H9 (cell line): Measurements from ENCODE around the gene FARP1. TPM values are rescaled to one million over a fixed set of nuclear protein-coding genes. Genes with fewer than 3 reads are reported as not detected.

ENCODE experiments used
- DNase-seq: peaks from one replicate; pipeline ENCODE4 v3.0.0-alpha.2; 2017
- H2AFZ ChIP-seq: one replicate; pipeline ENCODE4 v1.6.1; 2013; ENCODE audit warnings: mild to moderate bottlenecking, low read length, control low read depth, moderate library complexity
- H2AK5ac ChIP-seq: 2 replicates; pipeline ENCODE4 v1.6.1; 2013; ENCODE audit warnings: low read length, control low read depth, mixed read lengths; ENCODE audit not compliant: insufficient read length
- H2BK120ac ChIP-seq: one replicate; pipeline ENCODE4 v1.6.1; 2013; ENCODE audit warnings: low read depth, mild to moderate bottlenecking, low read length, control low read depth, inconsistent platforms; ENCODE audit not compliant: poor library complexity, severe bottlenecking
- H2BK12ac ChIP-seq: 2 replicates; pipeline ENCODE4 v1.6.1; 2013; ENCODE audit warnings: low read length, control low read depth, mixed read lengths, low read depth; ENCODE audit not compliant: insufficient read length
- H2BK15ac ChIP-seq: 2 replicates; pipeline ENCODE4 v1.6.1; 2013; ENCODE audit warnings: low read depth, low read length, control low read depth
- H2BK20ac ChIP-seq: one replicate; pipeline ENCODE4 v1.6.1; 2013; ENCODE audit warnings: low read depth, mild to moderate bottlenecking, low read length, control low read depth, inconsistent platforms; ENCODE audit not compliant: poor library complexity, severe bottlenecking
- H2BK5ac ChIP-seq: 2 replicates; pipeline ENCODE4 v1.6.1; 2013; ENCODE audit warnings: low read length, control low read depth, mixed read lengths; ENCODE audit not compliant: insufficient read length
- H3K14ac ChIP-seq: 2 replicates; pipeline ENCODE4 v1.6.1; 2013; ENCODE audit warnings: low read length, control low read depth; ENCODE audit not compliant: insufficient read depth
- H3K18ac ChIP-seq: 2 replicates; pipeline ENCODE4 v1.6.1; 2013; ENCODE audit warnings: low read depth, mild to moderate bottlenecking, mixed read lengths, low read length, control low read depth; ENCODE audit not compliant: insufficient read length
- H3K23ac ChIP-seq: 2 replicates; pipeline ENCODE4 v1.6.1; 2013; ENCODE audit warnings: low read length, control low read depth, mixed read lengths, low read depth; ENCODE audit not compliant: insufficient read length
- H3K23me2 ChIP-seq: 2 replicates; pipeline ENCODE4 v1.6.1; 2013; ENCODE audit warnings: low read depth, mild to moderate bottlenecking, mixed read lengths, low read length, control low read depth; ENCODE audit not compliant: insufficient read length, poor library complexity, severe bottlenecking
- H3K27ac ChIP-seq: 2 replicates; pipeline ENCODE4 v1.5.1; 2013; ENCODE audit warnings: low read length, control low read depth, mixed read lengths, low read depth; ENCODE audit not compliant: insufficient read length
- H3K27me3 ChIP-seq: 2 replicates; pipeline ENCODE4 v1.6.1; 2013; ENCODE audit warnings: low read length, control low read depth, inconsistent platforms; ENCODE audit not compliant: insufficient read depth
- H3K4ac ChIP-seq: 2 replicates; pipeline ENCODE4 v1.6.1; 2013; ENCODE audit warnings: low read depth, mild to moderate bottlenecking, control low read depth, inconsistent platforms, low read length, moderate library complexity
- H3K4me1 ChIP-seq: 2 replicates; pipeline ENCODE4 v1.6.1; 2013; ENCODE audit warnings: low read length, control low read depth, inconsistent platforms; ENCODE audit not compliant: insufficient read depth
- H3K4me2 ChIP-seq: 2 replicates; pipeline ENCODE4 v1.6.1; 2013; ENCODE audit warnings: low read length, control low read depth, mixed read lengths; ENCODE audit not compliant: insufficient read length, insufficient read depth
- H3K56ac ChIP-seq: 2 replicates; pipeline ENCODE4 v1.6.1; 2013; ENCODE audit warnings: low read depth, mild to moderate bottlenecking, mixed read lengths, low read length, control low read depth; ENCODE audit not compliant: insufficient read length
- H3K79me1 ChIP-seq: 2 replicates; pipeline ENCODE4 v1.6.1; 2013; ENCODE audit warnings: low read depth, mild to moderate bottlenecking, moderate library complexity, low read length, control low read depth, inconsistent platforms; ENCODE audit not compliant: insufficient read depth, poor library complexity, severe bottlenecking
- H3K79me2 ChIP-seq: 2 replicates; pipeline ENCODE4 v1.6.1; 2013; ENCODE audit warnings: low read length, control low read depth, inconsistent platforms; ENCODE audit not compliant: insufficient read depth
- H3K9ac ChIP-seq: 2 replicates; pipeline ENCODE4 v1.6.1; 2013; ENCODE audit warnings: low read length, control low read depth, mixed read lengths; ENCODE audit not compliant: insufficient read length; ENCODE audit errors: extremely low read depth
- H3K9me3 ChIP-seq: one replicate; pipeline ENCODE4 v1.6.1; 2013; ENCODE audit warnings: low read depth, low read length, inconsistent platforms; ENCODE audit not compliant: control insufficient read depth
- H3T11ph ChIP-seq: one replicate; pipeline ENCODE4 v1.6.1; 2013; ENCODE audit warnings: mild to moderate bottlenecking, low read length, control low read depth, inconsistent platforms
- H4K20me1 ChIP-seq: one replicate; pipeline ENCODE4 v1.6.1; 2013; ENCODE audit not compliant: control insufficient read depth, insufficient read length, insufficient read depth
- H4K5ac ChIP-seq: 2 replicates; pipeline ENCODE4 v1.6.1; 2013; ENCODE audit warnings: low read depth, mild to moderate bottlenecking, mixed read lengths, low read length, control low read depth; ENCODE audit not compliant: insufficient read length
- H4K8ac ChIP-seq: replicated peaks from 2 replicates; pipeline ENCODE4 v1.6.1; 2013; ENCODE audit warnings: low read length, control low read depth, mixed read lengths, low read depth; ENCODE audit not compliant: insufficient read length
- H4K91ac ChIP-seq: 2 replicates; pipeline ENCODE4 v1.6.1; 2013; ENCODE audit warnings: low read depth, mild to moderate bottlenecking, moderate library complexity, mixed read lengths, low read length, control low read depth; ENCODE audit not compliant: insufficient read length
- H3K27ac Mint-ChIP-seq, 3 experiments: 2 replicates in 2 of 3; 3 replicates in 1 of 3; pipeline ENCODE4 v1.8.0; 2020 to 2021; ENCODE audit warnings: mixed read lengths in 3 of 3, mild to moderate bottlenecking in 1 of 3, moderate library complexity in 1 of 3
- H3K27me3 Mint-ChIP-seq: 2 replicates; pipeline ENCODE4 v1.8.0; 2021; ENCODE audit warnings: low read depth, mild to moderate bottlenecking, moderate library complexity, mixed read lengths
- H3K36me3 Mint-ChIP-seq, 3 experiments: 2 replicates in 2 of 3; 3 replicates in 1 of 3; pipeline ENCODE4 v1.8.0; 2020 to 2021; ENCODE audit warnings: low read depth in 3 of 3, mixed read lengths in 3 of 3; ENCODE audit not compliant: insufficient read depth in 1 of 3
- H3K4me1 Mint-ChIP-seq, 2 experiments: 2 replicates each; pipeline ENCODE4 v1.8.0; 2020; ENCODE audit warnings: mixed read lengths in 2 of 2
- H3K4me3 Mint-ChIP-seq, 2 experiments: 2 replicates in 1 of 2; 3 replicates in 1 of 2; pipeline ENCODE4 v1.8.0; 2020 to 2021; ENCODE audit warnings: mild to moderate bottlenecking in 2 of 2, mixed read lengths in 2 of 2, moderate library complexity in 1 of 2
- H3K9me3 Mint-ChIP-seq, 2 experiments: 2 replicates in 1 of 2; 3 replicates in 1 of 2; pipeline ENCODE4 v1.8.0; 2020; ENCODE audit warnings: mild to moderate bottlenecking in 2 of 2, mixed read lengths in 2 of 2, moderate library complexity in 1 of 2
- WGBS: extraction: QIAGEN DNeasy Blood & Tissue Kit; methylation state at CpG from one replicate; pipeline ENCODE4 v1.1.7; 2013; ENCODE audit warnings: missing lambda C conversion rate, low lambda C conversion rate, mixed read lengths; ENCODE audit not compliant: insufficient read length; ENCODE audit errors: extremely low coverage; 5-methylcytosine and 5-hydroxymethylcytosine counted together
- total RNA-seq: library from RNA; stranded (reverse); gene quantifications from 2 replicates; pipeline ENCODE4 v1.2.1, GENCODE V29; 2021
- TF ChIP-seq, protein P1 (sequence below): fragments of 200-600 bp; sonication (generic); conservative IDR thresholded peaks from 3 replicates; pipeline ENCODE4 v1.8.0; 2021; ENCODE audit warnings: antibody characterized with exemption, mild to moderate bottlenecking

FARP1 gene
- total RNA-seq, 1 experiment from 2014 or later = 95.9 TPM

DNA sequence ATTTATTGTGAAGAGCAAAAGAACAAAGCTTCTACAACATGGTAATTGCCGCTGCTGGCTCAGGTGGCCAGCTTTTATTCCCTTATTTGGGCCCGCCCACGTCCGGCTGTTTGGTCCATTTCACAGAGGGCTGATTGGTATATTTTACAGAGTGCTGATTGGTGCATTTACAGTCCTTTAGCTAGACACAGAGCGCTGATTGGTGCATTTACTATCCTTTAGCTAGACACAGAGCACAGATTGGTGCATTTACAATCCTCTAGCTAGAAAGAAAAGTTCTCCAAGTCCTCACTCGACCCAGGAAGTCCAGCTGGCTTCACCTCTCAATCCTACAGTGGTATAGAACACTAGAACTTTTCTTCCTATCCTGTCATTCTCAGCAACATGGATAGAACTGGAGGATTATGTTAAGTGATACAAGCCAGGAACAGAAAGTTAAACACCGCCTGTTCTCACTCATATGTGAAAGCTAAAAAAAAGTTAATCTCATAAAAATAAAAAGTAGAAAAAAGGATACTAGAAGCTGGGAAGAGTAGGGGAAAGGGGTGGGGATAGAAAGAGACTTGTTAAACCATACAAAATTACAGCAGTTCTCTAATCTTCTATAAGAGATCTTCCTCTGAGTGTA, 33.6 kb upstream of the FARP1 start:
- WGBS = no CpG with 5 or more reads among the region's 7 CpGs
- H3K27ac Mint-ChIP-seq = no peak overlapping the region

More for the DNA sequence above, 33.6 kb upstream of the FARP1 start:
- Histone ChIP-seq H2BK12ac (no peak overlapping the region), H2BK120ac (no peak overlapping the region), H3K9ac (no peak overlapping the region), H2BK5ac (no peak overlapping the region), H4K91ac (no peak overlapping the region), H3K23ac (no peak overlapping the region), H3K56ac (no peak overlapping the region), H3K27me3 (no peaks in the 10 kb centered on the region), H3K4me2 (no peak overlapping the region), H4K20me1 (no peaks in the 10 kb centered on the region), H2BK20ac (no peak overlapping the region), H3K4me1 (no peaks in the 10 kb centered on the region), H3K79me2 (no peaks in the 10 kb centered on the region), H3K23me2 (no peaks in the 10 kb centered on the region), H2BK15ac (no peak overlapping the region), H3K27ac (no peak overlapping the region), H2AFZ (no peak overlapping the region), H4K5ac (no peak overlapping the region), H3K14ac (no peak overlapping the region), H4K8ac (no peak overlapping the region), H3K18ac (no peak overlapping the region), H3K9me3 (no peaks in the 10 kb centered on the region), H3T11ph (no peak overlapping the region), H2AK5ac (no peak overlapping the region), H3K4ac (no peak overlapping the region), H3K79me1 (no peaks in the 10 kb centered on the region)
- Mint-ChIP-seq H3K4me3 (no peak overlapping the region), H3K9me3 (peaks cover 0 to 14% of the 10 kb centered on the region in 2 experiments; a peak in 2 of 5 replicates), H3K4me1 (peaks cover 10 to 13% of the 10 kb centered on the region in 2 experiments), H3K27me3 (peaks cover 2% of the 10 kb centered on the region), H3K36me3 (peaks cover 0 to 12% (median 0%) of the 10 kb centered on the region in 3 experiments; a peak in 3 of 7 replicates)
- TF ChIP-seq, protein P1, sequence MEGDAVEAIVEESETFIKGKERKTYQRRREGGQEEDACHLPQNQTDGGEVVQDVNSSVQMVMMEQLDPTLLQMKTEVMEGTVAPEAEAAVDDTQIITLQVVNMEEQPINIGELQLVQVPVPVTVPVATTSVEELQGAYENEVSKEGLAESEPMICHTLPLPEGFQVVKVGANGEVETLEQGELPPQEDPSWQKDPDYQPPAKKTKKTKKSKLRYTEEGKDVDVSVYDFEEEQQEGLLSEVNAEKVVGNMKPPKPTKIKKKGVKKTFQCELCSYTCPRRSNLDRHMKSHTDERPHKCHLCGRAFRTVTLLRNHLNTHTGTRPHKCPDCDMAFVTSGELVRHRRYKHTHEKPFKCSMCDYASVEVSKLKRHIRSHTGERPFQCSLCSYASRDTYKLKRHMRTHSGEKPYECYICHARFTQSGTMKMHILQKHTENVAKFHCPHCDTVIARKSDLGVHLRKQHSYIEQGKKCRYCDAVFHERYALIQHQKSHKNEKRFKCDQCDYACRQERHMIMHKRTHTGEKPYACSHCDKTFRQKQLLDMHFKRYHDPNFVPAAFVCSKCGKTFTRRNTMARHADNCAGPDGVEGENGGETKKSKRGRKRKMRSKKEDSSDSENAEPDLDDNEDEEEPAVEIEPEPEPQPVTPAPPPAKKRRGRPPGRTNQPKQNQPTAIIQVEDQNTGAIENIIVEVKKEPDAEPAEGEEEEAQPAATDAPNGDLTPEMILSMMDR = no peak
- no peak for DNase-seq
